Endothelial cell of umbilical vein (primary cell): ENCODE measurements around the gene KCNB1. TPM values are rescaled to one million over a fixed set of nuclear protein-coding genes. Genes with fewer than 3 reads are reported as not detected.

ENCODE experiments used
- BruUV-seq: library from RNA; stranded (reverse); fragments of 400-500 nt; replicated peaks from 2 replicates; lab custom pipeline; 2021; lab: Mats Ljungman, UMichigan
- CTCF ChIA-PET: fragments of 300-600, 350-600 bp; sonication (Branson Sonifier 250); formaldehyde crosslinking; loops from one replicate; lab custom pipeline; 2021; ENCODE audit warnings: antibody characterized with exemption, inconsistent platforms; lab: Charles Lee
- POLR2A ChIA-PET: fragments of 300-600, 350-600 bp; sonication (Branson Sonifier 250); formaldehyde crosslinking; loops from one replicate; lab custom pipeline; 2021; ENCODE audit warnings: antibody characterized with exemption, inconsistent platforms; lab: Charles Lee
- DNase-seq: peaks from one replicate; pipeline ENCODE4 v3.0.0-alpha.2; 2011; ENCODE audit warnings: low read depth, low spot score
- FAIRE-seq: peaks from 2 replicates; lab custom pipeline; 2011; peaks lifted over from hg19 to GRCh38; lab: Jason Lieb, UNC
- H2AFZ ChIP-seq: 2 replicates; pipeline ENCODE4 v1.6.0; 2012; ENCODE audit warnings: low read depth, low read length, control low read depth, inconsistent platforms
- H3K27ac ChIP-seq: 2 replicates; pipeline ENCODE4 v1.5.1; 2011; ENCODE audit warnings: low read depth, mild to moderate bottlenecking, control low read depth, low read length, moderate library complexity; ENCODE audit not compliant: insufficient read depth
- H3K27me3 ChIP-seq, 2 experiments: 2 replicates each; pipeline versions ENCODE4 v1.6.0 to v1.6.1; 2011; ENCODE audit warnings: low read length in 2 of 2, mixed read lengths in 1 of 2; ENCODE audit not compliant: control insufficient read depth in 2 of 2, insufficient read depth in 2 of 2
- H3K36me3 ChIP-seq, 2 experiments: 2 replicates in 1 of 2; 3 replicates in 1 of 2; pipeline ENCODE4 v1.5.1; 2011; ENCODE audit warnings: low read length in 2 of 2, mild to moderate bottlenecking in 1 of 2, moderate library complexity in 1 of 2; ENCODE audit not compliant: control insufficient read depth in 2 of 2, insufficient read depth in 2 of 2; ENCODE audit errors: extremely low read depth in 1 of 2
- H3K4me1 ChIP-seq: 3 replicates; pipeline ENCODE4 v1.5.1; 2011; ENCODE audit warnings: mild to moderate bottlenecking, low read length; ENCODE audit not compliant: control insufficient read depth, insufficient read depth; ENCODE audit errors: extremely low read depth
- H3K4me2 ChIP-seq: 2 replicates; pipeline ENCODE4 v1.6.1; 2011; ENCODE audit warnings: low read length, control low read depth, mixed read lengths; ENCODE audit not compliant: insufficient read depth
- H3K4me3 ChIP-seq, 3 experiments: fragments of 200-600 bp in 1 of 3; sonication (generic), shearing (Covaris generic) in 1 of 3; replicated peaks in 1 of 3; 2 replicates each; pipeline ENCODE4 v1.5.1; 2011 to 2016; ENCODE audit warnings: control low read depth in 3 of 3, low read length in 3 of 3, mild to moderate bottlenecking in 2 of 3, inconsistent platforms in 1 of 3, low read depth in 1 of 3, moderate library complexity in 1 of 3; ENCODE audit not compliant: insufficient read depth in 1 of 3
- H3K79me2 ChIP-seq: 2 replicates; pipeline ENCODE4 v1.6.0; 2012; ENCODE audit warnings: low read length, inconsistent platforms; ENCODE audit not compliant: control insufficient read depth, insufficient read depth
- H3K9ac ChIP-seq: replicated peaks from 2 replicates; pipeline ENCODE3; 2011; ENCODE audit warnings: low read length, control low read depth; ENCODE audit not compliant: insufficient read depth; ENCODE audit errors: extremely low read depth
- H3K9me1 ChIP-seq: replicated peaks from 3 replicates; pipeline ENCODE4 v1.6.0; 2011; ENCODE audit warnings: mild to moderate bottlenecking, low read length; ENCODE audit not compliant: control insufficient read depth, insufficient read depth; ENCODE audit errors: extremely low read depth
- H3K9me3 ChIP-seq: replicated peaks from 2 replicates; pipeline ENCODE4 v1.5.1; 2012; ENCODE audit warnings: low read length, inconsistent platforms; ENCODE audit not compliant: control insufficient read depth, insufficient read depth
- H4K20me1 ChIP-seq: replicated peaks from 2 replicates; pipeline ENCODE3; 2011; ENCODE audit warnings: mild to moderate bottlenecking, low read length; ENCODE audit not compliant: control insufficient read depth, insufficient read depth; ENCODE audit errors: extremely low read depth
- EZH2 ChIP-seq: IDR thresholded peaks from 2 replicates; pipeline ENCODE4 v1.6.1; 2012; ENCODE audit warnings: borderline replicate concordance, low read depth, mild to moderate bottlenecking, moderate library complexity, low read length, inconsistent platforms; ENCODE audit not compliant: severe bottlenecking
- FOS ChIP-seq: IDR thresholded peaks from 2 replicates; pipeline ENCODE4 v1.6.1; 2011; ENCODE audit warnings: mild to moderate bottlenecking, low read length, moderate library complexity, borderline replicate concordance; ENCODE audit not compliant: insufficient read depth
- GATA2 ChIP-seq: IDR thresholded peaks from 2 replicates; pipeline ENCODE4 v1.7.0; 2011; ENCODE audit warnings: low read depth, mild to moderate bottlenecking, moderate library complexity, mixed read lengths, low read length; ENCODE audit not compliant: insufficient read length, insufficient read depth
- JUN ChIP-seq: IDR thresholded peaks from 2 replicates; pipeline ENCODE4 v1.6.1; 2011; ENCODE audit warnings: borderline replicate concordance, low read depth; ENCODE audit not compliant: insufficient read length, insufficient read depth
- MYC ChIP-seq: IDR thresholded peaks from one replicate; pipeline ENCODE4 v1.6.1; 2011; ENCODE audit warnings: mild to moderate bottlenecking, low read depth, low read length
- POLR2A ChIP-seq: IDR thresholded peaks from 2 replicates; pipeline ENCODE4 v1.6.1; 2012; ENCODE audit warnings: low read depth, mild to moderate bottlenecking, control low read depth, low read length
- POLR2AphosphoS5 ChIP-seq: IDR thresholded peaks from 2 replicates; pipeline ENCODE4 v1.6.1; 2012; ENCODE audit warnings: low read depth, mild to moderate bottlenecking, control low read depth, low read length, moderate library complexity; ENCODE audit not compliant: insufficient read depth
- dilution Hi-C: fragments of 300-500 bp; cut with MboI; formaldehyde crosslinking; loops from one replicate; pipeline ENCODE4 v1.15.0; 2019; ENCODE audit warnings: low sequenced_read_pairs; ENCODE audit not compliant: extremely low pct_ligation_motif_present
- intact Hi-C: fragments of 100-400 bp; cut with micrococcal nuclease; formaldehyde crosslinking; loops from one replicate; pipeline ENCODE4 v1.10.0; 2022
- polyA plus RNA-seq, 4 experiments: library from polyadenylated mRNA; depleted of rRNA in 3 of 4; stranded (reverse) in 3 of 4; unstranded in 1 of 4; fragments of >200 nt; gene quantifications; 2 replicates each; pipeline versions ENCODE4 v1.2.1 to v1.2.3, GENCODE V29; 2011 to 2012; ENCODE audit warnings: missing spikeins in 1 of 4
- total RNA-seq: library from RNA; stranded (reverse); gene quantifications from 2 replicates; pipeline ENCODE4 v1.2.3, GENCODE V29; 2021
- TF ChIP-seq, protein P1 (sequence below), 2 donors: IDR thresholded peaks; 1 replicate in 1 of 2; 2 replicates in 1 of 2; pipeline ENCODE4 v1.5.1; 2011; ENCODE audit warnings: low read length in 2 of 2, mild to moderate bottlenecking in 2 of 2, moderate library complexity in 2 of 2, control low read depth in 1 of 2, inconsistent platforms in 1 of 2, low read depth in 1 of 2; ENCODE audit not compliant: insufficient read depth in 1 of 2; ENCODE audit errors: extremely low read depth in 1 of 2

Gene KCNB1
- total and polyA plus RNA-seq, 2 donors (not counting 3 experiments of a cell fraction or from before 2014, with no cell fraction given), result not detected

DNA sequence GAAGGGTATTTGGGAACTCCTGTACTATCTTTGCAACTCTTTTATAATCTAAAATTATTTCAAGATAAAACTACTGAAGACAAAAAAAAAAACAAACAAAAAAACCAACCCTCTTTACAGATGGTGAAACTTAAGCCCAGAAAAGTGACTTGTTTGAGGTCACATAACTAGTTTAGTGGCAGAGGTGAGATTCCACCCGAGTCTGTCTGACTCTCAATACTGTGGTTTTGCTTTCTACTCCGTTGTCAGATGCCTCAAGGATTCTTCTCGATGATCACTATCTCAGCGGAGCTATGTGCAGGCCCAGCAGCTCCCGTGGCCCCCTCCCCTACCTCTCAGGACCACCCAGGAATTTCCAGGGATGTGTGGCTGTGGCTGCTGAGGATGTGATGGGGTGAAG lies 36.1 kb upstream of the KCNB1 start:
- no peak for FAIRE-seq
- ChIA-PET POLR2A (no interaction called here), CTCF (interaction anchor here (0.6 to 1.3 kb wide), 3 partner anchors 10 to 38 kb away, joined by 3 to 4 read pairs (median 3); no protein-coding TSS in a partner anchor)
- TF ChIP-seq JUN, result no peak
- no peak for TF ChIP-seq POLR2AphosphoS5
- no peak for TF ChIP-seq GATA2
- no peak for TF ChIP-seq FOS
- no peak for TF ChIP-seq POLR2A
- TF ChIP-seq, protein P1, sequence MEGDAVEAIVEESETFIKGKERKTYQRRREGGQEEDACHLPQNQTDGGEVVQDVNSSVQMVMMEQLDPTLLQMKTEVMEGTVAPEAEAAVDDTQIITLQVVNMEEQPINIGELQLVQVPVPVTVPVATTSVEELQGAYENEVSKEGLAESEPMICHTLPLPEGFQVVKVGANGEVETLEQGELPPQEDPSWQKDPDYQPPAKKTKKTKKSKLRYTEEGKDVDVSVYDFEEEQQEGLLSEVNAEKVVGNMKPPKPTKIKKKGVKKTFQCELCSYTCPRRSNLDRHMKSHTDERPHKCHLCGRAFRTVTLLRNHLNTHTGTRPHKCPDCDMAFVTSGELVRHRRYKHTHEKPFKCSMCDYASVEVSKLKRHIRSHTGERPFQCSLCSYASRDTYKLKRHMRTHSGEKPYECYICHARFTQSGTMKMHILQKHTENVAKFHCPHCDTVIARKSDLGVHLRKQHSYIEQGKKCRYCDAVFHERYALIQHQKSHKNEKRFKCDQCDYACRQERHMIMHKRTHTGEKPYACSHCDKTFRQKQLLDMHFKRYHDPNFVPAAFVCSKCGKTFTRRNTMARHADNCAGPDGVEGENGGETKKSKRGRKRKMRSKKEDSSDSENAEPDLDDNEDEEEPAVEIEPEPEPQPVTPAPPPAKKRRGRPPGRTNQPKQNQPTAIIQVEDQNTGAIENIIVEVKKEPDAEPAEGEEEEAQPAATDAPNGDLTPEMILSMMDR (IDR thresholded peaks at IDR 0.05; ENCODE audit: extremely low read depth in 1 of 2, insufficient read depth in 1 of 2, low read depth in 1 of 2, low read length in 2 of 2), result no peak
- no peak for TF ChIP-seq EZH2
- no peak for TF ChIP-seq MYC
- H3K79me2 ChIP-seq, result no peaks in the 10 kb centered on the region
- H2AFZ ChIP-seq, result no peak overlapping the region
- DNase-seq, result no peak
- no peak overlapping the region for H3K4me3 ChIP-seq
- no peak overlapping the region for H3K27ac ChIP-seq
- no peaks in the 10 kb centered on the region for H3K9me3 ChIP-seq
- no peaks in the 10 kb centered on the region for H3K4me1 ChIP-seq
- H3K4me2 ChIP-seq, result no peak overlapping the region
- H3K9ac ChIP-seq, result no peak overlapping the region
- dilution Hi-C loops (no loop called here), intact Hi-C loops (no loop called here)
- peaks cover 0 to 3% of the 10 kb centered on the region in 2 experiments for H3K27me3 ChIP-seq
- BruUV-seq, result no TSS peak
- no peaks in the 10 kb centered on the region for H3K9me1 ChIP-seq
- H4K20me1 ChIP-seq, result no peaks in the 10 kb centered on the region
- H3K36me3 ChIP-seq, result no peaks in the 10 kb centered on the region
